HG03060 (cell line): Measurements from ENCODE around the gene GREB1L.
"Not testable (repeated sequence)": the region's sequence is repeated elsewhere in the genome, so short reads cannot be mapped to it uniquely, and the experiment has no call there.

Source experiments
- ATAC-seq: cut with Tn5 transposase; IDR thresholded peaks from one replicate; pipeline ENCODE4 v1.9.1; 2021; ENCODE audit warnings: low read depth, moderate number of reproducible peaks; ENCODE audit not compliant: unreplicated experiment

Gene GREB1L

DNA sequence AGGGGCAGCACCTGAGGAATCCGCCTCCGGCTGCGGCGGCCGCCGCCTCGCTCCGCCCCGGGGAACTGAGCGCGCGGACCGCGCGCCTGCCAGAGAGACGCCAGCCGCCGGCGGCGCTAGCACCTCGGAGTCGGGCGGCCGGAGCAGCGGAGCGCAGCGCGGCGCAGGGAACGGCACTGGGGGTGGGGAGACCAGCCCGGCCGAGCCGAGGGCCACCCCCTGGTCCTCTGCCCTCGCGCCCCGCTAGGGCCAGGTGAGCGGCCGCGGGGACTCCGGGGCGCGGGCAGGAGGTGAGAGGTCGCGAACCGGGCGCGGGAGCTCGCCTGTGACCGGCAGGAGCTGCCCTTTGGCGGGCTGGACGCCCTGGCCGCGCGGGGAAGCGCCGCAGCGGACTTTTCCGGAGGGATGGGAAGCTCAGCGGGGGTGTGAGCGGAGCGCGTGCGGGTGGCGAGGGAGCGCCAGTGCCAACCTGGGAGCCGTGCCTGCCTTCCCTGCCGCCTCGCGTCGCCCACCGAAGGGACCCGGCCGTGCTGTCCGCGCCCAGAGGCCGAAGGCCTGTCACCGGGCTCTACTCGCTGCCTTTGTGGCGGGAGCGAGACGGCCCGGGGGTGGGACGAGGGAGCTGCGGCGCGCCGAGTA lies at the start of gene GREB1L:
TSS of gene GREB1L (plus strand) at position 92 of the 639 bp plus-strand sequence. CDS start 141,287 bp downstream, outside the sequence.
- ATAC-seq, result no peak

DNA sequence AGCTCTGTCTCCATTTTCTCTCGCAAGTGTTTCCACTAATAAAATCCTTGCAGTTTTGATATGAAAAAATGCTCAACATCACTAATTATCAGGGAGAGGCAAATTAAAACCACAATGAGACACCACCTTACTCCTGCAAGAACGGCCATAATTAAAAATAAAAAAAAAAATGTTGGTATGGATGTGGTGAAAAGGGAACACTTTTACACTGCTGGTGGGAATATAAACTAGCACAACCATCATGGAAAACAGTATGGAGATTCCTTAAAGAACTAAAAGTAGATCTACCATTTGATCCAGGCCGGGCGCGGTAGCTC lies 49.8 kb upstream of the GREB1L start:
- no peak for ATAC-seq

DNA sequence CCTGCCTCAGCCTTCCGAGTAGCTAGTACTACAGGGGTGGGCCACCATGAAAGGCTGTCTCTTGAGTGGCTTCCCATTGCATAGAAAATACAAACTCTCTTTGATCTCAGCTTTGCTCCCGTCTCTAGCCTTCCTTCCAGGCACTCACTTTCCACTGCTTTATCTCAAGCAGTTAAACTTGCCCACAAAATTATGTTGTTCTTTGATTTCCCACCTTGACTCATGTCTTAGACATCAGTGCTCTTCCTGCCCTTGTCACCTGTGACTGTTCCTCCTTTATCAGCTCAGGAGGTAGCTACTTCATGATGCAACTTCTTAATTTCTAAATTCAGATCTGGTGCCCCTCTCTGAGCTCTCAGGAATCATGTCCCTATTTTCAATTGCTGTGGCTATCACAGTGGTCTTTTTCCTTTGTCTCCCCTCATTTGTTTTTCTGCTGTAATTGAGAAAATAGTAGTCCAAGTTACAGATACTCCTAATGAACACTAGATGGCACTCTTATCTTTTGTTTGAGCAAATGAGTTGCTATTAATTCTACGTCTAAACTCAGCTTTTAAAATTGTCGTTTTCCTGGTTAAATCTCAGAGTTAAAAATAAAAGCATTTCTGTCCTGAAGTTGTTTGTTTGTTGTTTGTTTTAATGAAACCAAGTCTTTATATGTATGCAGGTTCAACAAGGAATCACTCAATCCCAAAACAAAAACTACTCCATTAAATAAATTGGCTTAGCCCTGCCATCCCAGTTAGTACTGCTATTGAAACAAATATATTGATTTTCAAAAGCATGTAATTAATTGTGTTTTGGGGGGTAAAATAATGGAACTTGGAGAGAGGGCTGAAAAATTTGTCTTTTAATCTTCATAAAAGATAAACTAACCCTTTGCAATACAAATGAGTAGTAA lies 46.9 kb upstream of the GREB1L start:
- no peak for ATAC-seq

DNA sequence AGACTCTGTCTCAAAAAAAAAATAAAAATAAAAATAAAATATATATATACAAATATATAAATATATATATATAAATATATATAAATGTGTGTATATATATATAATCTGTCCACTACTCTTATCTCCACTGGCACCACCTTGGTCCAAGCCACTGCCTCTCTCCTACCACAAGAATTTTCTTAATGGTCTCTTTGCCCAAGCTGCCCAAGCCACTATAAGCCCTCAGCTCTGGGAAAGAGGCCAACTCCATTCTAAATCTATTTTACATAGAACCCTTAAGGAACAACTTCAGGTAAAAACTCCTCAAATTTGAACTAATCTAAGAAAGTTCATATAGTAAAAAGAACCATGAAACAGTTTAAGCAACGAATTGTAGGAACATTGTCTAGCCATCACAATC lies 45.6 kb upstream of the GREB1L start:
- no peak for ATAC-seq

DNA sequence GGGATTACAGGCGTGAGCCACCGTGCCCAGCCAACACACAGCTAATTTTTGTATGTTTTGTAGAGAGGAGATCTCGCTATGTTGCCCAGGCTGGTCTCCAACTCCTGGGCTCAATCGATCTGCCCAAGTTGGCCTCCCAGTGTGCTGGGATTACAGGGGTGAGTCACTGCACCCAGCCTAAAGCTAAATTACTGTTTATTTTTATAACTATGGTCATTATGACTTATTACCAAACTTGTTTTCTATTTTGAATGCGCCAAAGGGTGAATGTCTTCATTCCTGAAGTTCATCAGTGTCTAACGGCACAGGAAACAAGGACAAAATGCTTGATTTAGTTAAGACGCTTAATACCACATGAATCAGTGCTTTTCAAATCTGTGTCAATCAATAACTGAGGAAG lies 38.9 kb upstream of the GREB1L start:
- no peak for ATAC-seq

DNA sequence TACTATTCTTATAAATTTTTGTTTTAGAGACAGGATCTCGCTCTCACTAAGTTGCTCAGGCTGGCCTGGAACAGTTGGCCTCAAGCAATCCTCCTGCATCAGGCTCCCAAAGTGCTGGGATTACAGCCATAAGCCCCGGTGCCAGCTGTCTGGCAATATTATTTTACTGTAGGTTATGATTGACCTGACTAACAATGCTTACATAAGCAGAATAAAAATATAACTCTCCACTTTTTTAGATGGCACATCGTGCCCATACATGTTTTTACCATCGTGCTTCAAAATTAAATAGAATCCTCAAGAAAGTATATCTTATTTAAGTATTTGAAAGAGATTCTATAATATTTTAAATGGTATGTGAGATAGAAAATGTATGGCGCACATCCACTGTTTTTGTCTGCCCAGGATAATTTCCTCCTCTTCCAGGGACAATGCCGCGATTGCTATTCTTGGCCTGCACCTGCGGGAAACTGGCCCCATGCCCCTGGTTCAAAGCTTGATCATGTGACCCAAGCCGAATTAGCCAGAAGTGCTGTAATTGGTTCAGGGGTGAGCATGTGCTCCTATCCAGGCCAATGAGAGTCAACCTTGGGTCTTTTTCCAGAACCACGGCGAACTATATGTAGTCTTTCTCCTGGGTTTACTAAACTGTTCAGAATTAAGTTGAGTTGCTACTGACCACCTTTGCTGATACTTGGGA lies 38.3 kb upstream of the GREB1L start:
- ATAC-seq, result no peak

DNA sequence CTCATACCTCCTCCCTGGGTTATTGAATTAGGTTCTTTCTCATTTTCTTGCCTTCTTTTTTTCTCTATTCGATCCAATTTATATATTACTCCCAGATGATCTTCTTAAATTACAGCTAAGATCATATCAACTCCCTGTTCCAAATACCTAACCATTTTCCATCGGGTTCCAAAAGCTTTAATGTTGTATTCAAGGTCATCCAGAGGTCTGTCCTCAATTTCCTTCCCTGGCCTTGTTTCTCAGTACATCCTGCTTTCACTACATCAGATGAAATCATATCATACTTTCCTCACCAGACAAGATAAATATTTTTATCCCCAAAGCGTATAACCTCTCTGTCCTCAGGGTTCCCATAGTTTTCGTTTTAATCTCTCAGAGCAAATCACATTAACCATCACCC lies 36.3 kb upstream of the GREB1L start:
- ATAC-seq, result no peak

DNA sequence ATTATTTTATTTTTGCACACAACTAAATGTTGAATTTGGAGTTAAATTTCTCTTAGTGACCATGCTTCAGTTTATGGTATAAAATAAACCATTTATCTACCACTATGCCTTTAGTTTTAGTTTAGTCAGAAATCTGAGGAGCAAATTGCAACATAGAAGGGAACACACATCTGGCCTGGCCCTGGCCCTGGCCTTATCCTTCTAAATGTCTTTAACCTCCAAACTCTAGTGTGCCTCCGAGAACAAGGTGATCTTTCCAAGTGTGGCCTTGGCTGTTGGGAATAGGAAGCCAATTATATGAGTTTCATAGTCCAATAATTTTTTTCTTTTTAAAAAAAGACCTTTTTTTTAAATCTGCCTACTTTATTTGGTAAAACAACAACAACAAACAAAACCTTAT lies 31.8 kb upstream of the GREB1L start:
- no peak for ATAC-seq

DNA sequence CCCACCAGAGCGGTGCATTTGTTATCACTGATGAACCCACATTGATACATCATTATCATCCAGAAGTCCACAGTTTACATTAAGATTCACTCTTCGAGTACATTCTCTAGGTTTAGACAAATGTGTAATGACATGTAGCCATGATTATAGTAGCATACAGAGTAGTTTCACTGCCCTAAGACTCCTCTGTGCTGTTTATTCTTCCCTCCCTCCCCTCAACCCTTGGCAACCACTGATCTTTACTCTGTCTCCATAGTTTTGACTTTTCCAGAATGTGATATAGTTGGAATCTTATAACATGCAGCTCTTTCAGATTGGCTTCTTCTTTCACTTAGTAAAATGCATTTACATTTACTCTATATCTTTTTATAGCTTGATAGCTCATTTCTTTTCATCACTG lies 31.2 kb upstream of the GREB1L start:
- ATAC-seq, result no peak

DNA sequence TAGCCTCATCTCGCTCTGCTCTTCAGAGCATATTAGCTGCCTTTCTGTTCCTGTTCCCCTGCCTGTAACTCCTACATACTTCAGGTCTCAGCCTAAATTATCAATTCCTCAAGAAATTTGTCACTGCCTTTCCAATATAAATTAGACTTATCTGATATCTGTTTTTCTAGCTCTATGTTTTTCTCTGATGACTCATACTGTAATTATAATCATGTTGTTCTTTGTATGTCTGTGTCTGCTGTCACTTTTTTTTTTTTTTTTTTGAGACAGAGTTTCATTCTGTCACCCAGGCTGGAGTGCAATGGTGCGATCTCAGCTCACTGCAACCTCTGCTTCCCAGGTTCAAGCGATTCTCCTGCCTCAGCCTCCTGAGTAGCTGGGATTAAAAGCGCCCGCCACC lies 27.6 kb upstream of the GREB1L start:
- not testable (repeated sequence) for ATAC-seq

DNA sequence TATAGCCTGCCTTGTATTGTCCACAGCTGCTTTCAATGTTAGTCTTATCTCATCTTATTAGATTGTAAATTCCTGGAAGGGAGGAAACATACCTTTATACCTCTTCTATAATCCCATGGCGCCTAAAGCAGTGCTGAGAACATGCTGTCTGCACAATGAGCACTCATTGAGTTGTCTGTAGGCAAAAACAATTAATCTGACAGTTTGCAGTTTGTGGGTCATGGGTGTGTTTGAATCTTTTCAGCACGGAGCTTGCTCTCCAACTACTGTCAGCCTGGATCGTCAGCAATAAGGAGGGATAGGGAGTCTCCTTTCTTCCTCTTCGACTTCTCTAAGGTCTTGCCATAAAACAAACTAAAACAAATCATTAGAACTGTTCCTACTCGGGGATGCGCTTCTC lies 26.5 kb upstream of the GREB1L start:
- ATAC-seq, result no peak

DNA sequence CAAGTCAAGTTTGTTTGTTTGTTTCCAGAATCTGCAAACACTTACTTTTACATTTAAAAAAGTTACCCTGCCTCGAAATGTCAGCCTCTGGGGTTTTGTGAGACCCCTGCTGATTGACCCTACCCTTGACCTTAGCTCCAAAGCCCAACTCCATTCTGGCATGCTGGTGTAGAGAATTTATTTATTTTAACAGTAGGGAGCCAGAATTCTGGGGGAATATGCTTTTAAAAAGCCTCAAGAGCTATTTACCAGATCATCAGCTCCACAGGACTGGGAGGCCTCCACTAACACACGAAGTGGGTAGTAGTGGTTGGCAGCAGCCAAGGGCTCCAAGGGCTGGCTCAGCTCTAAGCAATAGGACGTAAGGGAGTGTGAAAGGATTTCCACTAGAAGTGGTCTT lies 23.2 kb upstream of the GREB1L start:
- ATAC-seq, result no peak

DNA sequence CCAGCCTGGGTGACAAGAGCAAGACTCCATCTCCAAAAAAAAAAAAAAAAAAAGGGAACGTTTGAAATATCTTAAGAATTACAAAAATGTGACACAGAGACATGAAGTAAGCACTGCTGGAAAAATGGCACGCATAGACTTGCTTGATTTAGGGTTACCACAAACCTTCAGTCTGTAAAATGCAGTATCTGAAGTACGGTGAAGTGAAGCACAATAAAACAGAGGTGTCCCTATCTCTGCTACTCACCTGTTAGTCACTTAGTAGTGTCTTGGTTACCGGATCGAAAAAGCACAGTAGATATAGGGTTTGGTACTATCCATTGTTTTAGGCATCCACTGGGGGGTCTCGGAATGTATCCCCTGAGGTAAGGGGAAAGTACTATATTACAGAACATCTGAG lies 11.6 kb upstream of the GREB1L start:
- ATAC-seq, result no peak

DNA sequence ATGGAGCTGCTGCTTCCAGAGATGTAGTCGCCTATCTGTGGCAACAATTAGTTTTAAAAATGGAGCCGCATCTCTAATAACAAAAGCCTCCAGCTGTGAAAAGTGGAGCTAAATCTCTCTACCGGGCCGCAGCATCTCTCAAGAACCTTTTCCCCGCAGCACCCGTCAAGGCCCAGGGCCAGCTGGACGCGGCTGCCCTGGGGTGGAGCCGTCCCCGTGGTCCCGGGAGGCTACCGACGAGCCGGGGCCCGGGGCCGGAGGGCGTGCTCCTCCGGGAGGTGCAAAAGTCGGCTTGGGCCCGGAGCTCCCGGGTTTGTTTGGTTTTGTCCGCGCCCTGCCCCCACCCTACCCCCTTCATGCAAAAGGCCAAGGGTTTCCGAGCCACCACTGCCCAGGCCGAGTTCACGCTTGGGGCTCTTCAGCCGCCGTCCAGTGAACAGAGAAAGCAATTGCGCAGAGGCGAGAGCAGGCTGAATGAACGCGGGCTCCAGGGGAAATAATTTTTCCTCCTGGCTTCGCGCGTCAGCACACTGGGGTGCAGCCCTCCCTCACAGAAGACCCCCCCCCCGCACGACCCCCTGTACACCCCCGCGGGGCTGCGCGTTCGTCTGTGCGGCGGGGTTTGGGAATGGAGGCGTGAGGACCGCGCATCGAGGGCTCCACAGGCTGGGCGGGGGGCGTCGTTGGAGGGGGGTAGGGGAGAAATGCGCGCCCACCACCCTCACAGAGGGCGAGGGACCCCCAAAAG lies 557 bp upstream of the GREB1L start:
- no peak for ATAC-seq

DNA sequence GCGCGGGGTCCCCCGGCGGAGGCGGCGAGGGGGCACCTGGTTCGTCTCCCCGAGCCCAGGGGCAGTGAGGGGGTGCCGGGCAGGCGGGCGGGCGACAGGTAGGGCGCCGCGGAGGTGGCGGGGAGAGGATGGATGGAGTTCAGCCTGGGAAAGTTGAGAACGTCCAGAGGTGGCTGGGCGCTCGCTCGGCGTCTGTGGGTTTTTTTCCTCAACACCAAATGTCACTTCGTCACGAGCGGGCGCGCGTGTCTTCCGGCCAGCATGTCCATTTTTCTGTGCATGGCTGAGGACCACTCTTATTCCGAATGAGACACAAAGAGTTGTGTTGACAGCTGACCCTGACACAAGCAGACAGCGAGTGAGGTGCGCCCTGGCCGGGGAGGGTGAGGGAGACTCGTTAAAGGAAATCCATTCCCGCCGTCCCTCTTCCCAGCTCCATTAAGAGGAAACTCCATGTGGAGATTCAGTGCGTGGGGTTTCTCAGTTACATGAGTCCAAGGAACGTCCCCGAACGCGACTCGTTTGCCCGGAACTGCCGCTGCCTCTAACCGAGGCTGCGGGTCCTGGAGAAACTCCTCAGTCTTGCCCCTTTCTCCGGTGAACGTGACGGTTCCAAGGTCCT lies 859 bp downstream of the GREB1L start:
- no peak for ATAC-seq

DNA sequence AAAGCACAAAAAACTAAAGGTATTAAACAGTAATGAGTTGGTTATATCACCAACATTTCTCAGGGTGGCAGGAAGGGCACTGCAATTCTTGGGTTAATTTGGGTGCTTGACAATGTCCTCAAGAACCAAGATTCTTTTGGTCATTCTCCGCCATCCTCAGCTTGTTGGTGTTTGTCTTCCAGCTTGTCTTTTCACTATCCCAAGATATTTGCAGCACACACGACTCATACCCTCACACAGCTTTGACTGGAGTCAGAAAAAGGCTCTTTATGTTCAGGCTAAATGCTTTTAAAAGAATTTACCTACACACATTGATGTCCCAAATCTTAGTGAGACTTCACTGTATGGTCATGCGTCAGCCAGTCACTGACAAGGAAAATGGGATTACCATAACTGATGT lies 12.5 kb downstream of the GREB1L start:
- no peak for ATAC-seq

DNA sequence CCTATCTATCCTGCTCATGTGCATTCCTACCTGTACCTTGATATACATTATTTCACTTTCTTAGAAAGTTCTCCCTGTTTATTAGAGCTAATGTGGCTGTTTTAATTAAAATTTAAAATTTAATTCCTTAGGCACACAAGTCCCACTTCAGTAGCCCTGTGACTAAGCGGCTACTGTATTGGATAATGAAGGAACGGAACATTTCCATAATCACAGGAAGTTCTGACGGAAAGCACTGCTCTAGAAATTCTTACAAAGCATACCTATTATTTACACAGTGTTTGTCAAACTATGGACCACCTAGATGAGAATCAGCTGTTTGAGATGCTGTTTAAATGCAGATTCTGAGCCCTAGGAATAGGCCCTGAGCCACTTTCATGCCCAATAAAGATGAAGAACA lies 13.2 kb downstream of the GREB1L start:
- ATAC-seq, result no peak

DNA sequence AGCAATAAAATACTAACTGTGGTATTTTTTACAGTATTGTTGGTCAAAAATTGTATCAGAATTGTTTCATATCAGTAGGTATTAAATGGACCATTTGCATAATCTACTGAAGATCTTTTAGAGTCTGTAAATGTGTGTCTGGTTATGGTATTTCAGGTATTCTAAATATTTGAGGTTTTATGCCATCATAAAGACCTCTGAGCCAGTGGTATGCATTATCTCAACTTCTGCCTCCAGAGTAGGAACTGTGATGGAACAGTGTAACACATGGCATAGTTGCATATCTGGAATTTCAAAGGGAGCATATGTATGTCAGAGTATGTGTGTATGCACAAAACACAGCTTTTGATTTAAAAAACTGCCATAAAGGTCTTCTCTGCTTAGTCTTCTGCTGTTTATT lies 15.4 kb downstream of the GREB1L start:
- ATAC-seq, result no peak

DNA sequence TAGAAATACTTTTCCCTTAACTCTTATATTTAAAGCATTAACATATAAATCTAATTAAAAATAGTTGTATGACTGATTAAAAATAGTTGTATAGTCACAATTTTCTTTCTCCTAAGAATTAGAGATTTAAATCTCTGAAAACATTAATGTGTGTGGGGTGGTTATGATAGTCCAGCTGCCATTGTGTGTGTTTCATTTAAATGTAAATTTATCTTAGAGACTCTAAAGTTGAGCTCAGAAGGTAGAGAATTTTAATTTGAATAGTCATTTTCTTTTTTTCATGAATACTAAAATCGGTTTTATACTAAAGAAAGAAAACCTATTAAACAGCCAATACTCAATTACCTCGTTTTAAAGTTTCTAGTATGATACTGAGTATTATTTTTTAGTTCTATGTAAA lies 18.6 kb downstream of the GREB1L start:
- ATAC-seq, result no peak

DNA sequence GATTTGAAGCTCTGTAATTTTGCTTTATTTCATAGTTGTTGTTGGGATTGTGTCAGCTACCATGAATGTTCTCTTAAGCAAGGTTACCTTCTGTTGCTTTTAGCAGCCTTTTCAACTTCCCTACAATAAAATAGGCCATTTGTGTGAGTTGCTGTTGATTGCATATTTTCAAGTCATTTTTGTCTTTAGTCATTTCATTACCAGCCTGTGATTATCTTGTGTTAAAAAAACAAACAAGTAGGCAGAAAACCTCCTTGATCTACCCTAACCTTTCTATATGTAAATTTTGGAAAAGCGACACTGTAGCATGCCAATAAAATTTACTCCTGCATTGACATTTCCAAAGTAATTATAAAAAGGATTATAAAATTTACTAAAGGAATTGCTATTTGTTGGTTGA lies 19.3 kb downstream of the GREB1L start:
- no peak for ATAC-seq

DNA sequence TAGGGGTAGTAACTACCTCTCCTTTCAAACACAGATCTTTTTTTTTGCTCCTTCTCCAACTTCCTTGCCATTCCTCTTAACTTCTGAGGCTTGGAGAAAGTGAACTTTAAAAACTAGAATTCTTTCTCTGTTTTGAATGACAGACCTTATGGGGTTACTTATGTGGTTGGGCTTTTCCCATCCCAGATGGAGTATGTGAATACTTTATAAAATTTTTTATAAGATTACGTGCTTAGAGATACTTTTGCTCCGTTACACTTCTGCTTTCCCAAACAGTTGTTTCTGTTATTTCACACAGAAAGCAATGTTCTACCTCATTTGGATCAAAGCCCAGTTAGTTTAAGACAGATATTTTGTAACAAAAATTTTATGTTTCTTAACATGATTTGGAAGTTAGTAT lies 20.2 kb downstream of the GREB1L start:
- ATAC-seq, result no peak
